GM21390 (cell line): ENCODE results near the gene SPOCK1.

ENCODE experiments used
- ATAC-seq: cut with Tn5 transposase; IDR thresholded peaks from one replicate; pipeline ENCODE4 v1.9.1; 2021; ENCODE audit not compliant: unreplicated experiment

SPOCK1 gene

GRCh38 chr5:137446151-137446550 is 53.0 kb downstream of the SPOCK1 start:
- ATAC-seq = no peak

GRCh38 chr5:137442660-137443059 is 56.5 kb downstream of the SPOCK1 start:
- ATAC-seq = no peak

DNA sequence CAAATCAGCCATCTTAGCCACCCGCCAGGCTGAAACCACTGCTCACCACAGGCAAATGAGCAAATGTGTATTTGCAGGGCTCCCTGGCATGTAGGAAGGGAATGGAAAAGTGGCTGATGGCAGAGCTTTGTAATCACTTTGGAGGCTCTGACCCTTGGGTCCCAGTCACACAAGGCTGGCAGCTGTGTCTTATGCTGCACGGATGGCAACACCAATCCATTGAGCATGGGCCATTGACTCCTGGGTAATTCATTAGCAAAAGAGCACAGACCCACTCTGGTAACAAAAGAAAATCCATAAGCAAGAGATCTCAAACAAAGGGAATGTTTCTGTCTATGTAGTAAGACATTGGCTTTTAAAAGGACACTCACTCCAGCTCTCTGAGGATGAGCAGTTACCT is 57.6 kb downstream of the SPOCK1 start:
- ATAC-seq = no peak

GRCh38 chr5:137440795-137441194 is 58.3 kb downstream of the SPOCK1 start:
- no peak for ATAC-seq

GRCh38 chr5:137439645-137440044 is 59.5 kb downstream of the SPOCK1 start:
- ATAC-seq = no peak

DNA sequence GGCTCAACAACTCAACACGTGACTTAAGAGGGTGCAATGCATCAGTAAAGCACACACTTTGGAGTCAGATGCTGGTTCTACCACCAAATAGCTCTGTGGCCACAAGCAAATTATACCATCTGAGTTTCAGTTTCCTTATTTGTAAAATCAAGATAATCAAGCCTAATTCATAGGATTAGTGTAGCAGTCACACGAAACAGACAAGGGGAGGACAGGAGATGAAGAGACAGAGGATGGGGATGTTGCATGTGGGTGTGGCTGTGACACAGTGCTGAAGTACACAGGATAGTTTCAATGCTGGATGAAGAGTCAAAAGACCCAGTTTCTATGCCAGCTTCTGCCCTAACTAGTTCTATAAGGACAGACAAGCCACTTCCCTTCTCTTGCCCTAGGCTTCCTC is 60.2 kb downstream of the SPOCK1 start:
- ATAC-seq = no peak

- no peak for ATAC-seq
These were observed 61.4 kb downstream of the SPOCK1 start for GRCh38 chr5:137437774-137438173.

GRCh38 chr5:137433539-137433938 is 65.6 kb downstream of the SPOCK1 start:
- ATAC-seq = no peak

GRCh38 chr5:137432376-137432775 is 66.8 kb downstream of the SPOCK1 start:
- ATAC-seq = no peak

DNA sequence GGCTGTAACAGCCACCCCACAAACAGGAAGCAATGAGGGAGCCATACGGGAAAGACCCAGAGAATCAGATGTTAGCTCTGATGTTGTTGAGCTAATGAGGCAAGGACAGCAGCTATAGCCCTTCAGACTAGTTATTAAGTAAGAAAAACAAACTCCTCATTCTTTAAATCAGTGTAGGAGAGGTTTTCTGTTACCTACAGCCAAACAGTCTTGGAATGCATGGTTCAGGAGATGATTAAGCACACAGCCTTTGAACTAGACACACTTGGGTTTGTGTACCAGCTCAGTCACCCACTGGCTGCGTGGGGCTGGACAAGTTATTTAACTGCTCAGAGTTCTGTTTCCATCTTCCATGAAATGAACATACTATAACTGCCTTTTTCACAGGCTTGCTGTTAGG is 68.1 kb downstream of the SPOCK1 start:
- no peak for ATAC-seq

- no peak for ATAC-seq
These were observed 83.9 kb downstream of the SPOCK1 start for GRCh38 chr5:137415231-137415681.

- ATAC-seq = no peak
These were observed 84.9 kb downstream of the SPOCK1 start for GRCh38 chr5:137414112-137414755.

DNA sequence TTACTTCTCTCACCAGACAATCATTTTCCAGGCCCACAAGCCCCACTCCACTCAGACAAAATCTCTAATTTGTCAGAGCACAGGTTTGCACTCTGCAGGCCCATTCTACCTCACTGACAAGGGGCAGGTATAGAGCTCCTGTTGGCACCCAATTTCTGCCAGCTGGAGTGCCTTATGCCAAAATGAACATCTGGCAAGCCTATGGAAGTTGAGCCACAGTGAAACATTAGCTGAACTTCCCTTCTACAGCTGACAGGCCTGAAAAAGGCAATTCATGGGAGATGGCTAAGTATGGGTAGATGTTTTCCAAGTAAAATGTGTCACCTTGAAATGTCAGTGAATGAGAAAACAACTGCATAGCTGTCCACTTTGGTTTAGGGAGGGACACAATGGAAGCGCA is 87.0 kb downstream of the SPOCK1 start:
- ATAC-seq = no peak

DNA sequence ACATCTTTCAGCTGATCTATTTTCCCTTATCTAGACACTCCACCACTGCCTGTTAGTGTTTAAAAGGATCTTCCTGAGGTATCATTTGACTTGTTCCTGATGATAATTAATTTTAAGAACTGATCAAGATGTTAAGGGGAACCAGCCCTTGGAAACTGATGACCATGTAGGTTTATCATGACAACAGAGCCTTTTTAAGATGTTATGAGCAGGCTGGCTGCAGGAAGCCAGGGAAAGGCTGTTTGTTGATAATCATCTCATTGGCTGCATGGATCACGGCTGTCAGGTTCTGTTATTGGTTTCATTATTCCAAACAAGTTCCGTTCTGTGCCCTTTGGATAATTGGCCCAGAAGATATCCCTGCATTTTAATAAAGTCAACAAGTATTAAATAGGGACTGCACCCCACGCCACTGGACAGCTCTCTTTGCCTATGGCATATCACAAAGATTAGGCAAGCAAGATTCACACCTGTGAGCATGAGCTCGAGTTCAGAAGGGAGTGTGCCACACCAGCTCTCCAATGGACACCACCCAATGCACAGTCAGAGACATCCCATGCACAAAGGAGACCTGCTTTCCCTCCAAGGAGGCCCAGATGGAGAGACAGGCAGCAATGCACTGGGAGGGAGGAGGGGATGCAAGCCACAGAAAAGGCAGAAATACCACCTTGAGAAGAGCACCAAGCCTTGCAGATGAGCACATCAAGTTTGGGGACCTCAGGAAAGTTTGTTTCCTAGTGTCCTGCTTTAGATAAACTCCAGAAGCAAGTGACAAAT is 88.7 kb downstream of the SPOCK1 start:
- no peak for ATAC-seq

DNA sequence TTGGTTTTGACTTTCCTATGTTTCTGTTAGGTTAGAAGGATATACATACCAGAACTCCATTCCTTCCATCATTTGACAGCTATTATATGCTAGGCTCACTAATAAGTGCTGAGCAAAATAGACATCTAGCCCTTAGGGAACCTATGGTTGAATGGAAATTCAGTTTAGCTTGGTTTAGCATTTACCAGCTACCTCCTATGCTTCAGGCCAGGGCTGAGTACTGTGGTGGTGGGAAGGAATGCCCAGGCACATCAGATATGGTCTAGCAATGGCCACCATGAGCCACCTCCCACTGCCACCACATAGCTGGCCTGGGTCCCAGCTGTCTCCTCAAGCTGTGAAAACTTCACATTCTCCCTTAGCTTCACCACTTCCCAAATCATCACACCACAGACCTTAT is 89.4 kb downstream of the SPOCK1 start:
- no peak for ATAC-seq

- no peak for ATAC-seq
These were observed 92.0 kb downstream of the SPOCK1 start for GRCh38 chr5:137407090-137407489.

DNA sequence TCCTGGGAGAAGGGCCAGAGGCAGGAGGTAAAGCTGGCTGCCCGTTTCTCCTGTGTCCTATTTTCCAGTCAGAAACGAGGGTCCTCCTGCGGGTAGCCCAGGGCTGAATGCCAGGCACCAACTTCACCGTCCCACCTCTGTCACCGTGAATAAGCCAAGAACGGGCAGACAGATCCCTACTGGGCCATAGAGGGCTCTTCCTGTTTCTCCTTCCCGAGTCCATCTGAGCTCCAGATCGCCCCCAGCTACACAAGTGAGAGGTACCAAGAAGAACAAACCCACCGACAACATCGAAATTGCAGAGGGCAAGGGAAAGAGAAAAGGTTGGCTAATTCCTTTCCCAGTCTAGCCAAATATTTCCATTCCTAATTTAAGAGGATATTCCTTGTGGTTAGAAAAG is 93.7 kb downstream of the SPOCK1 start:
- no peak for ATAC-seq

DNA sequence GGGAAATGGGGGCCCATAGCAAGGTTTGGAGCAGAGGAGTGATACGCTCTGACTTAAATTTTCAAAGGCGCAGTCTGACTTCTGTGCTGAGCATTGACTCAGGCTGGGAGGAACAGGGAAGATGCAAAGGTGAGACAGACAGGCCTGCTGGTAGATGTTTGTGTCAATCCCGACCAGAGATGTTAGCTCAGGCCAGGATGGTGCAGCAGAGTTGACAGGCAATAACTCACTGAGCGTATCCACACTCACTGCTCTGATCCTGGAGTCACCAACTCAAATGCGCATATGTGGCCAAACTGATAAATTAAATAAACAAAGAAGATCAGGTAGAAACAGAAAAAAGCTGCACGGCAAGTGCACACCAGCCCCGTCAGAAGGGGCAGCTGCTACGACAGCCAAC is 95.3 kb downstream of the SPOCK1 start:
- ATAC-seq = no peak

DNA sequence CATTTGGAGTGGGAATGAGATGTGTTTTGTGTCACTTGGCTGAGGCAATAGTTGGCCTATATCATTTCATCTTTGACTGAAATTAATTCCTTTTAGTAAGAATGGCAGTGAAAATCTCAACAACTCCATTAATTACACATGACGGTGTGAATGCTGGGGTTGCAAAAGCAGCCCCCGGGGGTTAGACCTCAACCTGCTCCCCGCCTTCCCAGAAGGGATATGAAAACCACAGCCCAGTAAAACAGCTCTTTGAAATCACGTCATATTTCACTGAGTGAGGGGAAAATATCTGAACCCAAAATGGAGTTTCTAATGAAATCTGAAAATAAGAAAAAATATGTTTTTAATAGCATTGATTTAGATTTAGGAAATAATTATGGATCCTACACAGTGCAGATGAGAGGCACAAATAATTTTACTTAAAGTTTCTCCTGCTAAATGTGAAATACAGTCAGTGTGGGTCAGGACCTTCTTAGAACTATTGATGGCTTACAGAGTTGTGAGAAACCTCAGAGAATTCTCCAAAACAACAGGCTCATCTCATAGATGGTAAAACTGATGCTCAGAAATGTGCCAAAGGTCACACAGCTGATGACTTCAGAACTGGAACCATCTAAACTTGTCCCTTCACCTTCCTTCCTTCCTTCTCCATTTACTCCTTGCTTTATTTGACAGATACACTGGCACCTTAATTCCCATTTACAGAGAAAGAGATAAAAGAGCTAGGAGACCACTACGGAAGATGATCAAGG is 96.5 kb downstream of the SPOCK1 start:
- no peak for ATAC-seq

DNA sequence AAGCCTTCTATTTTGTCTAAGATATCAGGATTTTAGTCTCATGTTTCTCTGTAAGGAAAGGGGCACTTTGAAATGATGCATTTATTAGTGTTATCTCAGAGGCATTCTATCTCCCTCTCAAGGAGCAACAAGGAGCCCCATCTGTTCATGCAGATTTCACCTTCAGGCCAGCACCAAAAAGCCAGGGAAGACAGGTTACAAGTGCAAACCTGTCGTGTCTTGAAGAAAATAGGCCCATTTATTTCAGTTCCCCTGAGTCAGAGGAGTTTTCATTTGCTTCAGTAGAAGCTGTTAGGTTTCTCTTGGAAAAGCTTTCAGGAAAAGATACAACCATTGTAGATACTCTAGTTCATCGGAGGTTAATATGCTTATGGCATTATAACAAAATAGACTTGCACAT is 97.2 kb downstream of the SPOCK1 start:
- no peak for ATAC-seq

DNA sequence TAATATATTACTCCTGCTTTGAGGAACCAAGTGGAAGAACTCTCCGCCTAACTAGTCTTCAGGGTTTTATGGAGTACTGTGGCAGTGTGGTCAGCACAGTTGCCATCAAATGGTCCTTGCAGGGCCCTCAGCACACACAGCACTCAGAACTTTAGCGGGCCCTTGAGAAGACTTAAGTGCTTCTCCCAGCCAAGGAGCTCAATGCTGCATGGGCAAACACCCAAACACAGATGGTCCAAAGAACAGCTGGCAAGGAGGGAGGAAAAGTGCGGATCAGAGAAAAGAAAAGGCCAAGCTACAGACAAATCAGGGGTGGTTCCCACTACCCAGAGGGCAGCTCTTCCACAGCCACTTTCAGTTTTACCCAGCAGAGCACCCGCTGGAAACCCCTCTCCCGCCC is 98.6 kb downstream of the SPOCK1 start:
- no peak for ATAC-seq

DNA sequence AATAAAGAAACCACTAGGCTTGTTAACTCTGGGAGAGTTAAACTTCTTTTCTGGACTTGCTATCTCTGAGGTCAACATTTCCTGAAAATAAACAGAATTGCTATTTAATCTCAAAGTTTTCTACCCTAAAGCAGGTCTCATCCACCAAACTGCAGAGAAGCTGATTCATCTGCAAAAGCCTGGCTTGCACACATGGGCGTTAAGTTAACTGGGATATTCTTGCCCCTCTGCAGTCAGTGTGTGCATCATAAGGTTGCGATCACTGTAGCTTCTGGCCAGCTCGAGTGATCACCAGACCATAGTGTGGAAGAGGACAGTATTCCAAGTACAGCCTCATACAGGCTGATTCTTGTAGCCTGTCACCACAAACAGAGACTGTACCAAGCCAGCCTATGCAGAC is 99.2 kb downstream of the SPOCK1 start:
- ATAC-seq = no peak
